Peyer's patch (tissue), 4 donors: Measurements from ENCODE around the gene TOP3B.

Experiments used
- CTCF ChIP-seq, 6 experiments: fragments of 450-650 bp in 4 of 6; fragments of 200-600 bp in 2 of 6; sonication (generic) in 1 of 6; IDR thresholded peaks; one replicate each; pipeline ENCODE4 v1.5.1; 2017 to 2019; ENCODE audit warnings: antibody characterized with exemption in 6 of 6, mild to moderate bottlenecking in 3 of 6, moderate library complexity in 1 of 6
- POLR2A ChIP-seq, 2 donors: fragments of 450-650 bp; IDR thresholded peaks; one replicate each; pipeline ENCODE4 v1.5.1; 2017; ENCODE audit warnings: antibody characterized with exemption in 2 of 2, mild to moderate bottlenecking in 2 of 2, moderate library complexity in 2 of 2

DNA sequence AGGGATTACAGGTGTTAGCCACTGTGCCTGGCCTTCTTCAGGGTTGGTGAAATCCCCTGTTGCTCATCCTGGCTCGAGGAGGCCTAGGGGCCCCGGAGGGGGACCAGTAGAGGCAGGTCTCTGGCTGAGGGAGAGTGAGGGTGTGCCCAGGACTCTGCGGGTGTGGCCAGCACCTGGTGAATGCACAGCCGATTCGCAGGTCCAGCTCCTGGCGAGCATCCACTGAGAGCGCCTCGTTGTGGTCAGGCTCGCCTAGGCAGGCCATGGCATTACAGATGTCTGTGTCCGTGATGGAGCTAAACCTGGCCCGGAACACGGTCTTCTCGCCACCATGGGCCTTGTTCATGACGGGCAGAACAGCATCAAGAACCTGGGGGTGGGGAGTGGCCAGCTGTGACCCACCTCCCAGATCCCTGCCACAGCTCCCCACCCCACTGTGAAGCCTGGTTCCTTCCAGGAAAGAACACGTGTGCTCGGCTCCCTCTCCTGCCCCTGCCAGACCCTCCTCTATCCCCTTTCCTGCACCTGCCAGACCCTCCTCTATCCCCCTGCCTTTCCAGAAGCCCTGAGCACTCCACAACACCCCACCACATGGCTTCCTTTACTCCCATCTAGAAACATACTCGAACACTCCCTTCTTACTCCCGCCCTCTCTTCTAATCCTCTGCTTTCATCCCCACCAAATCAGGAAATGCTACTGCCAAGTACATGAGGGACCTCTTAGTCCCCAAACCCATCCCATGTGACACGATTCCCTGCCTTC is 12.4 kb downstream of the TOP3B start:
- TF ChIP-seq CTCF (IDR thresholded peaks at IDR 0.05) (no peak), POLR2A (IDR thresholded peaks at IDR 0.05) (no peak)
